B cell (primary cell): Measurements from ENCODE around the gene TMEM130. TPM values are rescaled to one million over a fixed set of nuclear protein-coding genes. Genes with fewer than 3 reads are reported as not detected.

Experiments
- ATAC-seq: fragments of 200-7000 bp; cut with Tn5 transposase; one replicate; pipeline ENCODE4 v1.10.0; 2021; ENCODE audit warnings: low read depth, mild to moderate bottlenecking, moderate number of reproducible peaks, moderate library complexity
- CTCF ChIA-PET: fragments of 350-600 bp; sonication (Branson Sonifier 250); formaldehyde crosslinking; loops from one replicate; lab custom pipeline; 2021; ENCODE audit warnings: antibody characterized with exemption, inconsistent platforms; lab: Charles Lee
- POLR2A ChIA-PET: fragments of 350-600 bp; sonication (Branson Sonifier 250); formaldehyde crosslinking; loops from one replicate; lab custom pipeline; 2021; ENCODE audit warnings: antibody characterized with exemption; lab: Charles Lee
- DNase-seq: peaks from one replicate; pipeline ENCODE4 v3.0.0; 2013
- H2AFZ ChIP-seq: 2 replicates; pipeline ENCODE4 v1.6.1; 2012; ENCODE audit warnings: mild to moderate bottlenecking, low read depth, low read length; ENCODE audit not compliant: insufficient read depth, poor library complexity, severe bottlenecking
- H3K27ac ChIP-seq, 2 donors: 1 replicate in 1 of 2; 2 replicates in 1 of 2; pipeline ENCODE4 v1.5.1; 2012 to 2013; ENCODE audit warnings: low read length in 2 of 2, mild to moderate bottlenecking in 2 of 2, moderate library complexity in 1 of 2
- H3K27me3 ChIP-seq, 4 experiments: fragments of 200-600 bp in 1 of 4; sonication (generic) in 1 of 4; replicated peaks in 1 of 4; 1 replicate in 2 of 4; 2 replicates in 2 of 4; pipeline versions ENCODE4 v1.6.1 to v1.7.0; 2013 to 2016; ENCODE audit warnings: low read length in 3 of 4, mild to moderate bottlenecking in 2 of 4, mixed read lengths in 1 of 4, moderate library complexity in 1 of 4; ENCODE audit not compliant: insufficient read depth in 4 of 4, control insufficient read depth in 3 of 4; ENCODE audit errors: control extremely low read depth in 1 of 4
- H3K36me3 ChIP-seq, 2 experiments: replicated peaks in 1 of 2; 1 replicate in 1 of 2; 2 replicates in 1 of 2; pipeline versions ENCODE4 v1.6.1 to v1.7.1; 2013; ENCODE audit warnings: low read length in 1 of 2; ENCODE audit not compliant: insufficient read depth in 2 of 2, control insufficient read depth in 1 of 2; ENCODE audit errors: control extremely low read depth in 1 of 2, extremely low read depth in 1 of 2
- H3K4me1 ChIP-seq, 2 donors: fragments of 200-600 bp in 1 of 2; sonication (generic) in 1 of 2; 1 replicate in 1 of 2; 2 replicates in 1 of 2; pipeline versions ENCODE4 v1.5.1 to v1.6.1; 2013 to 2017; ENCODE audit warnings: low read length in 2 of 2; ENCODE audit not compliant: control insufficient read depth in 2 of 2, insufficient read depth in 2 of 2
- H3K4me2 ChIP-seq: replicated peaks from 2 replicates; pipeline ENCODE3; 2012; ENCODE audit warnings: mild to moderate bottlenecking, low read depth, low read length; ENCODE audit not compliant: poor library complexity, severe bottlenecking
- H3K4me3 ChIP-seq, 5 experiments: fragments of 200-600 bp in 1 of 5; sonication (generic) in 1 of 5; 1 replicate in 3 of 5; 2 replicates in 2 of 5; pipeline versions ENCODE4 v1.5.1 to v1.7.0; 2011 to 2016; ENCODE audit warnings: low read length in 4 of 5, mild to moderate bottlenecking in 4 of 5, low read depth in 2 of 5, control low read depth in 1 of 5, moderate library complexity in 1 of 5; ENCODE audit not compliant: insufficient read depth in 1 of 5; ENCODE audit errors: control extremely low read depth in 1 of 5, extremely low read depth in 1 of 5
- H3K79me2 ChIP-seq: fragments of 200-600 bp; sonication (generic); one replicate; pipeline ENCODE4 v1.6.0; 2016; ENCODE audit warnings: low read length; ENCODE audit not compliant: control insufficient read depth, insufficient read depth
- H3K9ac ChIP-seq: fragments of 200-600 bp; sonication (generic); 2 replicates; pipeline ENCODE4 v1.6.1; 2017; ENCODE audit warnings: mild to moderate bottlenecking, low read length, moderate library complexity
- H3K9me3 ChIP-seq, 3 donors: one replicate each; pipeline versions ENCODE4 v1.6.1 to v1.7.1; 2013; ENCODE audit warnings: low read length in 2 of 3; ENCODE audit not compliant: control insufficient read depth in 2 of 3, insufficient read depth in 1 of 3; ENCODE audit errors: control extremely low read depth in 1 of 3
- H4K20me1 ChIP-seq: 2 replicates; pipeline ENCODE4 v1.6.0; 2012; ENCODE audit warnings: mild to moderate bottlenecking, low read length; ENCODE audit not compliant: insufficient read depth, control insufficient read depth, poor library complexity, severe bottlenecking
- H3K27ac Mint-ChIP-seq: one replicate; pipeline ENCODE4 v1.8.0; 2021; ENCODE audit warnings: mixed read lengths
- H3K27me3 Mint-ChIP-seq: one replicate; pipeline ENCODE4 v1.8.0; 2021; ENCODE audit warnings: mixed read lengths
- H3K4me1 Mint-ChIP-seq: one replicate; pipeline ENCODE4 v1.8.0; 2021; ENCODE audit warnings: mixed read lengths
- H3K4me3 Mint-ChIP-seq: one replicate; pipeline ENCODE4 v1.8.0; 2021; ENCODE audit warnings: mixed read lengths
- H3K9me3 Mint-ChIP-seq: one replicate; pipeline ENCODE4 v1.8.0; 2022; ENCODE audit warnings: mixed read lengths; ENCODE audit not compliant: insufficient read depth
- EZH2 ChIP-seq: IDR thresholded peaks from 2 replicates; pipeline ENCODE4 v1.6.1; 2012; ENCODE audit warnings: borderline replicate concordance, low read depth, mild to moderate bottlenecking, moderate library complexity, low read length; ENCODE audit not compliant: insufficient read depth, poor library complexity, severe bottlenecking
- WGBS: methylation state at CpG from one replicate; pipeline ENCODE4 v1.1.5; 2013; ENCODE audit warnings: missing lambda C conversion rate; ENCODE audit not compliant: insufficient coverage; 5-methylcytosine and 5-hydroxymethylcytosine counted together
- intact Hi-C: fragments of 100-400 bp; cut with micrococcal nuclease; formaldehyde crosslinking; loops from one replicate; pipeline ENCODE4 v1.10.0; 2022
- polyA plus RNA-seq: library from polyadenylated mRNA; depleted of rRNA; stranded (reverse); fragments of >200 nt; gene quantifications from 2 replicates; pipeline ENCODE4 v1.2.3, GENCODE V29; 2012
- total RNA-seq, 2 donors: library from RNA; stranded (reverse); fragments of 120-200 nt in 1 of 2; gene quantifications; 1 replicate in 1 of 2; 2 replicates in 1 of 2; pipeline versions ENCODE4 v1.2.3 to v1.2.4, GENCODE V29; 2013 to 2022
- TF ChIP-seq, protein P1 (sequence below): fragments of 200-600 bp; IDR thresholded peaks from one replicate; pipeline ENCODE4 v1.8.0; 2022; ENCODE audit warnings: antibody characterized with exemption, mild to moderate bottlenecking

The TMEM130 gene
- total and polyA plus RNA-seq, 2 donors (not counting 1 experiment from before 2014, with no cell fraction given) = 0.20 TPM; not detected in 1

- TF ChIP-seq, protein P1, sequence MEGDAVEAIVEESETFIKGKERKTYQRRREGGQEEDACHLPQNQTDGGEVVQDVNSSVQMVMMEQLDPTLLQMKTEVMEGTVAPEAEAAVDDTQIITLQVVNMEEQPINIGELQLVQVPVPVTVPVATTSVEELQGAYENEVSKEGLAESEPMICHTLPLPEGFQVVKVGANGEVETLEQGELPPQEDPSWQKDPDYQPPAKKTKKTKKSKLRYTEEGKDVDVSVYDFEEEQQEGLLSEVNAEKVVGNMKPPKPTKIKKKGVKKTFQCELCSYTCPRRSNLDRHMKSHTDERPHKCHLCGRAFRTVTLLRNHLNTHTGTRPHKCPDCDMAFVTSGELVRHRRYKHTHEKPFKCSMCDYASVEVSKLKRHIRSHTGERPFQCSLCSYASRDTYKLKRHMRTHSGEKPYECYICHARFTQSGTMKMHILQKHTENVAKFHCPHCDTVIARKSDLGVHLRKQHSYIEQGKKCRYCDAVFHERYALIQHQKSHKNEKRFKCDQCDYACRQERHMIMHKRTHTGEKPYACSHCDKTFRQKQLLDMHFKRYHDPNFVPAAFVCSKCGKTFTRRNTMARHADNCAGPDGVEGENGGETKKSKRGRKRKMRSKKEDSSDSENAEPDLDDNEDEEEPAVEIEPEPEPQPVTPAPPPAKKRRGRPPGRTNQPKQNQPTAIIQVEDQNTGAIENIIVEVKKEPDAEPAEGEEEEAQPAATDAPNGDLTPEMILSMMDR = no peak
- TF ChIP-seq EZH2 = no peak
- no peaks in the 10 kb centered on the region for H3K4me1 Mint-ChIP-seq
- peak overlapping the region; percentile 15 for H3K27ac Mint-ChIP-seq
- intact Hi-C loops = no loop called here
- CTCF ChIA-PET = no interaction called here
- peaks cover 26% of the 10 kb centered on the region for H3K27me3 Mint-ChIP-seq
- Histone ChIP-seq H3K27ac (no peak overlapping the region), H4K20me1 (no peaks in the 10 kb centered on the region), H3K4me1 (no peaks in the 10 kb centered on the region), H3K4me2 (no peak overlapping the region), H3K79me2 (no peaks in the 10 kb centered on the region), H3K9ac (no peak overlapping the region), H3K27me3 (peaks cover 0 to 13% (median 6%) of the 10 kb centered on the region in 4 experiments), H3K9me3 (peaks cover 0 to 31% (median 0%) of the 10 kb centered on the region in 3 donors), H3K4me3 (no peak overlapping the region), H2AFZ (no peak overlapping the region), H3K36me3 (no peaks in the 10 kb centered on the region)
- WGBS = 78% methylated on average over 7 of the region's 9 CpGs
- H3K9me3 Mint-ChIP-seq = no peaks in the 10 kb centered on the region
- POLR2A ChIA-PET = no interaction called here
- ATAC-seq (no peak), DNase-seq (no peak)
- no peak overlapping the region for H3K4me3 Mint-ChIP-seq
These were observed 59.5 kb downstream of the TMEM130 start for GRCh38 chr7:98810153-98810802.

- no peak for DNase-seq
- Mint-ChIP-seq H3K4me1 (no peaks in the 10 kb centered on the region), H3K27ac (no peak overlapping the region), H3K9me3 (no peaks in the 10 kb centered on the region), H3K4me3 (no peak overlapping the region), H3K27me3 (peaks cover 22% of the 10 kb centered on the region)
- H3K4me2 ChIP-seq = no peak overlapping the region
- ChIA-PET CTCF (no interaction called here), POLR2A (no interaction called here)
- H3K36me3 ChIP-seq = no peaks in the 10 kb centered on the region
- H3K27ac ChIP-seq = no peak overlapping the region
- WGBS = 88% methylated on average over 7 of the region's 7 CpGs
- no peak overlapping the region for H3K4me3 ChIP-seq
- peaks cover 0 to 19% (median 11%) of the 10 kb centered on the region in 4 experiments for H3K27me3 ChIP-seq
- no peaks in the 10 kb centered on the region for H4K20me1 ChIP-seq
- ATAC-seq = no peak
- H3K9ac ChIP-seq = no peak overlapping the region
- intact Hi-C loops = no loop called here
- H3K79me2 ChIP-seq = no peaks in the 10 kb centered on the region
- H3K9me3 ChIP-seq = peaks cover 0 to 32% (median 0%) of the 10 kb centered on the region in 3 donors
- no peaks in the 10 kb centered on the region for H3K4me1 ChIP-seq
- no peak overlapping the region for H2AFZ ChIP-seq
- no peak for TF ChIP-seq EZH2
- TF ChIP-seq, protein P1 = no peak
These were observed 60.9 kb downstream of the TMEM130 start for GRCh38 chr7:98808751-98809460.
